GM10248 (cell line): Measurements from ENCODE around the gene HPN.

ENCODE experiments used
- CTCF ChIA-PET: fragments of 300-600 bp; sonication (Branson Sonifier 250); formaldehyde crosslinking; extraction: SDS; loops from one replicate; lab custom pipeline; 2021; ENCODE audit warnings: antibody characterized with exemption; lab: Yijun Ruan, JAX
- POLR2A ChIA-PET: fragments of 350-650 bp; sonication (Branson Sonifier 250); formaldehyde crosslinking; extraction: SDS; loops from one replicate; lab custom pipeline; 2020; ENCODE audit warnings: antibody characterized with exemption; lab: Yijun Ruan, JAX
- DNase-seq: peaks from one replicate; pipeline ENCODE4 v3.0.0; 2012; ENCODE audit errors: extremely low spot score
- CTCF ChIP-seq: IDR thresholded peaks from 2 replicates; pipeline ENCODE4 v1.5.1; 2012; ENCODE audit warnings: mild to moderate bottlenecking, low read depth; ENCODE audit errors: extremely low read depth, missing control alignments, control extremely low read depth

HPN gene

DNA sequence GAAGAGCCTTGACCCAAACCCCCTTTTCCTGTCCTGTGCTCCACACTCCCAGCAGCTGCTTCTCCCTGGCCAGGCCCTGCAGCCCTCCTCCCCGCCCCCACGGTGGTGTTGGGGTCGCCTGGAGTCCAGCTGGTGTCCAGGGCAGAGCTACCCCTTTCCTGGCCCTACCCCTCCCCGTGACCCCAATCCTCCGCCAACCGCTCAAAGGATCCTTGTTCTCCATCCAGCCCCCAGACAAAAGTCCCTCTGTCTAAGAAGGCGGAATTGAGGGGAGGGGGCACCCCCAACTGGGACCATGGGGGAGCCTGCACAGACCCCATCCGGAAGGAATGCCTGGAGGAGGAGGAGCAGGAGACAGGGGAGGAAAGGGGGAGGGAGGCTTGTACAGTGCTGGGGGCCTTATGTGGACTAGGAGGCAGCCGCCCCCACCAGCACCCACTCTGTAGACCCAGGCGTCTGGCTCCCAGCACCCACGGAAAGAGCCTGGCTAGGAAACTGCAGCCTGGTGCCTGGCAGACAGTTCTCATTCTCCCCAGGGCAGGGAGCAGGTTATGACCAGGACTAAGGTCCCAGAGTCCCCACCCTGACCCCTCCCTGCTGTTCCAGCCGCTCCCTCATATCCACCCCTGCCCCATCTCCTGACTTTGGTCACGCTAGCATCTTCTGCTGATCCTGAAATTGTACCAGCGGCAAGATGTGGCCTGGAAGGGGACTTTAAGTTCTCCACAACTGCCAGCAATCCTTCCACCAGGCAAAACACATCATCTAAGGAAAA is 73.8 kb downstream of the HPN start, which contains the start of gene FXYD3:
Gene FXYD3 (plus strand): TSS at position 647 of the 775 bp plus-strand sequence. CDS start 3,554 bp downstream, outside the sequence.
- ChIA-PET POLR2A (no interaction called here), CTCF (interaction anchor here (0.6 to 5.0 kb wide), 16 partner anchors 8 to 353 kb away, joined by 3 to 25 read pairs (median 4); partner anchors contain the start of gene LGI4)
- no peak for TF ChIP-seq CTCF
- no peak for DNase-seq
